H1 (cell line): ENCODE measurements around the gene XPO1. TPM values are rescaled to one million over a fixed set of nuclear protein-coding genes. Genes with fewer than 3 reads are reported as not detected.

Experiments used
- CTCF ChIA-PET: fragments of 300-600 bp; sonication (Branson Sonifier 250); formaldehyde crosslinking; loops from one replicate; lab custom pipeline; 2021; ENCODE audit not compliant: partially characterized antibody; lab: Charles Lee
- POLR2A ChIA-PET: fragments of 300-600 bp; sonication (Branson Sonifier 250); formaldehyde crosslinking; loops from one replicate; lab custom pipeline; 2021; ENCODE audit warnings: inconsistent platforms; ENCODE audit not compliant: partially characterized antibody; lab: Charles Lee
- DNase-seq, 2 experiments: peaks; one replicate each; pipeline versions ENCODE4 v3.0.0 to v3.0.0-alpha.2; 2010 to 2022; ENCODE audit warnings: low spot score in 2 of 2, low read depth in 1 of 2, mixed read lengths in 1 of 2
- FAIRE-seq: peaks from 2 replicates; lab custom pipeline; 2011; peaks lifted over from hg19 to GRCh38; lab: Jason Lieb, UNC
- H2AFZ ChIP-seq: 2 replicates; pipeline ENCODE4 v1.8.1; 2012; ENCODE audit warnings: low read length, inconsistent platforms
- H2AK5ac ChIP-seq: 2 replicates; pipeline ENCODE4 v1.6.1; 2013; ENCODE audit warnings: low read depth, low read length
- H2BK120ac ChIP-seq: replicated peaks from 2 replicates; pipeline ENCODE3; 2013; ENCODE audit warnings: low read depth, low read length, inconsistent platforms
- H2BK12ac ChIP-seq: 2 replicates; pipeline ENCODE4 v1.6.1; 2013; ENCODE audit warnings: low read depth, low read length
- H2BK15ac ChIP-seq: 2 replicates; pipeline ENCODE4 v1.6.1; 2013; ENCODE audit warnings: low read length
- H2BK20ac ChIP-seq: 2 replicates; pipeline ENCODE4 v1.6.1; 2013; ENCODE audit warnings: low read length
- H2BK5ac ChIP-seq: 2 replicates; pipeline ENCODE4 v1.6.1; 2013; ENCODE audit warnings: low read depth, low read length
- H3K14ac ChIP-seq: 2 replicates; pipeline ENCODE4 v1.6.1; 2013; ENCODE audit warnings: inconsistent platforms; ENCODE audit not compliant: insufficient read length
- H3K18ac ChIP-seq: 2 replicates; pipeline ENCODE4 v1.6.1; 2013; ENCODE audit warnings: low read length; ENCODE audit errors: extremely low read depth
- H3K23ac ChIP-seq: 2 replicates; pipeline ENCODE4 v1.6.1; 2013; ENCODE audit warnings: inconsistent platforms; ENCODE audit not compliant: insufficient read length
- H3K23me2 ChIP-seq: 2 replicates; pipeline ENCODE4 v1.6.1; 2013; ENCODE audit warnings: low read depth, low read length
- H3K27ac ChIP-seq: 2 replicates; pipeline ENCODE4 v1.6.1; 2011; ENCODE audit warnings: low read depth, low read length, inconsistent platforms
- H3K27me3 ChIP-seq, 4 experiments: replicated peaks in 1 of 4; 1 replicate in 1 of 4; 2 replicates in 3 of 4; pipeline versions ENCODE4 v1.6.1 to v1.8.1; 2011 to 2013; ENCODE audit warnings: low read length in 3 of 4, mild to moderate bottlenecking in 3 of 4, inconsistent platforms in 2 of 4, mixed read lengths in 2 of 4, moderate library complexity in 1 of 4; ENCODE audit not compliant: control insufficient read depth in 3 of 4, insufficient read depth in 3 of 4; ENCODE audit errors: extremely low read depth in 1 of 4
- H3K36me3 ChIP-seq, 4 experiments: 2 replicates each; pipeline versions ENCODE4 v1.6.1 to v1.8.1; 2011 to 2013; ENCODE audit warnings: mild to moderate bottlenecking in 4 of 4, low read length in 3 of 4, moderate library complexity in 2 of 4, control low read depth in 1 of 4, inconsistent platforms in 1 of 4; ENCODE audit not compliant: insufficient read depth in 4 of 4, control insufficient read depth in 2 of 4
- H3K4ac ChIP-seq: replicated peaks from 2 replicates; pipeline ENCODE3; 2013; ENCODE audit warnings: low read length, low read depth, mixed read lengths, inconsistent platforms; ENCODE audit not compliant: insufficient read length
- H3K4me1 ChIP-seq, 4 experiments: replicated peaks in 1 of 4; 1 replicate in 1 of 4; 2 replicates in 3 of 4; pipeline versions ENCODE4 v1.6.1 to v1.8.1; 2011 to 2013; ENCODE audit warnings: low read length in 3 of 4, inconsistent platforms in 2 of 4, mixed read lengths in 1 of 4; ENCODE audit not compliant: insufficient read depth in 4 of 4, control insufficient read depth in 3 of 4
- H3K4me2 ChIP-seq, 2 experiments: 2 replicates each; pipeline versions ENCODE4 v1.6.1 to v1.8.1; 2011 to 2013; ENCODE audit warnings: low read depth in 2 of 2, low read length in 2 of 2, control low read depth in 1 of 2, inconsistent platforms in 1 of 2, mild to moderate bottlenecking in 1 of 2; ENCODE audit not compliant: insufficient read depth in 1 of 2
- H3K4me3 ChIP-seq, 4 experiments: fragments of 200-600, 300-600 bp in 1 of 4; sonication (generic), shearing (Covaris generic), sonication (Bioruptor Twin) in 1 of 4; 2 replicates each; pipeline versions ENCODE4 v1.5.1 to v1.8.1; 2011 to 2016; ENCODE audit warnings: low read length in 4 of 4, low read depth in 3 of 4, control low read depth in 2 of 4, inconsistent platforms in 2 of 4, mild to moderate bottlenecking in 2 of 4, mixed read lengths in 1 of 4, moderate library complexity in 1 of 4; ENCODE audit not compliant: insufficient read depth in 2 of 4; ENCODE audit errors: extremely low read depth in 1 of 4
- H3K56ac ChIP-seq: replicated peaks from 2 replicates; pipeline ENCODE3; 2013; ENCODE audit warnings: low read depth, mild to moderate bottlenecking, mixed read lengths, low read length, inconsistent platforms; ENCODE audit not compliant: insufficient read length
- H3K79me1 ChIP-seq: 2 replicates; pipeline ENCODE4 v1.6.1; 2013; ENCODE audit warnings: low read depth, low read length, control low read depth
- H3K79me2 ChIP-seq, 2 experiments: 2 replicates each; pipeline versions ENCODE4 v1.6.1 to v1.8.1; 2012 to 2013; ENCODE audit warnings: low read length in 2 of 2, mild to moderate bottlenecking in 2 of 2, inconsistent platforms in 1 of 2; ENCODE audit not compliant: insufficient read depth in 2 of 2, control insufficient read depth in 1 of 2
- H3K9ac ChIP-seq, 4 experiments: replicated peaks in 1 of 4; 1 replicate in 1 of 4; 2 replicates in 3 of 4; pipeline versions ENCODE4 v1.6.1 to v1.8.1; 2011 to 2013; ENCODE audit warnings: low read depth in 3 of 4, low read length in 3 of 4, control low read depth in 2 of 4, mild to moderate bottlenecking in 2 of 4, moderate library complexity in 2 of 4, inconsistent platforms in 1 of 4; ENCODE audit errors: extremely low read depth in 1 of 4
- H3K9me3 ChIP-seq, 2 experiments: 2 replicates each; pipeline versions ENCODE4 v1.6.1 to v1.8.1; 2012 to 2013; ENCODE audit warnings: mild to moderate bottlenecking in 2 of 2, moderate library complexity in 2 of 2, control low read depth in 1 of 2, inconsistent platforms in 1 of 2, low read depth in 1 of 2, low read length in 1 of 2, mixed read lengths in 1 of 2; ENCODE audit not compliant: insufficient read depth in 2 of 2
- H4K20me1 ChIP-seq, 2 experiments: replicated peaks in 1 of 2; 2 replicates each; pipeline versions ENCODE3 to v1.8.1; 2011 to 2013; ENCODE audit warnings: inconsistent platforms in 2 of 2, low read length in 2 of 2, mild to moderate bottlenecking in 1 of 2; ENCODE audit not compliant: insufficient read depth in 2 of 2, control insufficient read depth in 1 of 2
- H4K5ac ChIP-seq: 2 replicates; pipeline ENCODE4 v1.6.1; 2013; ENCODE audit warnings: low read length, low read depth, mixed read lengths, inconsistent platforms; ENCODE audit not compliant: insufficient read length
- H4K8ac ChIP-seq: 2 replicates; pipeline ENCODE4 v1.8.0; 2013; ENCODE audit warnings: mild to moderate bottlenecking, moderate library complexity, low read length, inconsistent platforms; ENCODE audit not compliant: insufficient read depth; ENCODE audit errors: extremely low read depth
- H4K91ac ChIP-seq: replicated peaks from 2 replicates; pipeline ENCODE3; 2013; ENCODE audit warnings: low read length, mixed read lengths, inconsistent platforms; ENCODE audit not compliant: insufficient read length
- WGBS, 2 experiments: shearing (Covaris generic) in 1 of 2; methylation state at CpG; one replicate each; pipeline versions ENCODE4 v1.1.6 to v1.1.7; 2013 to 2015; ENCODE audit warnings: low lambda C conversion rate in 2 of 2, mixed read lengths in 2 of 2, inconsistent platforms in 1 of 2, low coverage in 1 of 2, missing lambda C conversion rate in 1 of 2; ENCODE audit not compliant: insufficient replicate concordance in 2 of 2, insufficient coverage in 1 of 2, insufficient read length in 1 of 2; ENCODE audit errors: extremely low coverage in 1 of 2, missing lambda C conversion rate in 1 of 2; 5-methylcytosine and 5-hydroxymethylcytosine counted together
- polyA plus RNA-seq, 7 experiments: library from polyadenylated mRNA; depleted of rRNA in 3 of 7; stranded (reverse) in 5 of 7; unstranded in 2 of 7; fragments of >200 nt in 5 of 7; fragments of 200-250 nt in 2 of 7; gene quantifications; 1 replicate in 5 of 7; 2 replicates in 1 of 7; 4 replicates in 1 of 7; pipeline versions ENCODE4 v1.2.1 to v1.2.3, GENCODE V29; 2011 to 2013; ENCODE audit warnings: missing spikeins in 2 of 7, mixed read lengths in 2 of 7
- total RNA-seq: library from RNA; stranded (reverse); fragmentation: NEBNext Ultra II Directional; extraction: Animal tissue kit (Norgen Biotek cat#: 25700); gene quantifications from 2 replicates; pipeline ENCODE4 v1.2.1, GENCODE V29; 2021

The XPO1 gene
- total and polyA plus RNA-seq, 2 of the 8 experiments (the other 6 are each of a cell fraction or from before 2014, with no cell fraction given), result 110 to 296 TPM

DNA sequence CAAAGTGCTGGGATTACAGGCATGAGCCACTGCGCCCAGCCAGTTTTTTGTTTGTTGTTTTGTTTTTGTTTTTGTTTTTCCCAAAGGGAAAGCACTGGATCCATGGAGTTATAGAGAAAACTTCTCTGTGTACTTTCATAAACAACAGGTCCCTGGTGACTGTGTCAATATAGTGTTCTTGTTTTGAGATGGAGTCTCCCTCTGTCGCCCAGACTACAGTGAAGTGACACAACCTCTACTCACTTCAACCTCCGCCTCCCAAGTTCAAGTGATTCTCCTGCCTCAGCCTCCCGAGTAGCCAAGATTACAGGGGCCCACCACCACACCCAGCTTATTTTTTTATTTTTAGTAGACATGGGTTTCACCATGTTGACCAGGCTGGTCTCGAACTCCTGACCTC lies 83.8 kb downstream of the XPO1 start:
- ChIA-PET POLR2A (interaction anchor here (0.6 to 1.8 kb wide), 3 partner anchors 15 to 21 kb away, joined by 3 to 6 read pairs (median 3); no protein-coding TSS in a partner anchor), CTCF (interaction anchor here (0.5 to 0.9 kb wide), 2 partner anchors 16 to 28 kb away, joined by 4 read pairs; no protein-coding TSS in a partner anchor)
- H4K20me1 ChIP-seq, result peaks cover 6 to 13% of the 10 kb centered on the region in 2 experiments
- DNase-seq (no peak), FAIRE-seq (no peak)
- H3K23ac ChIP-seq, result no peak overlapping the region
- H3K79me1 ChIP-seq, result peaks cover 12% of the 10 kb centered on the region
- no peak overlapping the region for H3K4ac ChIP-seq
- no peaks in the 10 kb centered on the region for H3K27me3 ChIP-seq
- H2BK120ac ChIP-seq, result no peak overlapping the region
- H3K9ac ChIP-seq, result no peak overlapping the region
- H2BK12ac ChIP-seq, result no peak overlapping the region
- no peak overlapping the region for H3K18ac ChIP-seq
- no peaks in the 10 kb centered on the region for H3K4me1 ChIP-seq
- H3K56ac ChIP-seq, result no peak overlapping the region
- no peak overlapping the region for H2AFZ ChIP-seq
- H3K23me2 ChIP-seq, result no peaks in the 10 kb centered on the region
- H3K36me3 ChIP-seq, result no peaks in the 10 kb centered on the region
- H4K91ac ChIP-seq, result no peak overlapping the region
- no peak overlapping the region for H4K8ac ChIP-seq
- no peak overlapping the region for H2BK15ac ChIP-seq
- H2BK5ac ChIP-seq, result no peak overlapping the region
- no peak overlapping the region for H4K5ac ChIP-seq
- no peaks in the 10 kb centered on the region for H3K9me3 ChIP-seq
- no peak overlapping the region for H2AK5ac ChIP-seq
- H3K27ac ChIP-seq, result no peak overlapping the region
- no peak overlapping the region for H3K4me3 ChIP-seq
- peaks cover 36 to 97% of the 10 kb centered on the region in 2 experiments for H3K79me2 ChIP-seq
- H3K14ac ChIP-seq, result no peak overlapping the region
- no peak overlapping the region for H2BK20ac ChIP-seq
- H3K4me2 ChIP-seq, result no peak overlapping the region
- 96% methylated on average over 5 of the region's 5 CpGs; no CpG with 5 or more reads in 1 of the 2 experiments for WGBS, 2 experiments
